Astrocyte of the hippocampus (primary cell): ENCODE results near the gene RNF212.

Source experiments
- DNase-seq: peaks from one replicate; pipeline ENCODE4 v3.0.0; 2011; ENCODE audit warnings: low read depth, low spot score

The RNF212 gene

GRCh38 chr4:1048773-1049590 is 64.4 kb downstream of the RNF212 start:
- no peak for DNase-seq

- DNase-seq = no peak
Measured at GRCh38 chr4:1047976-1048772, 65.2 kb downstream of the RNF212 start.

- DNase-seq = no peak
Measured at GRCh38 chr4:1047106-1047975, 66.0 kb downstream of the RNF212 start.

- peak; percentile 89 for DNase-seq
Measured at GRCh38 chr4:1046581-1047011, 66.8 kb downstream of the RNF212 start.

GRCh38 chr4:1045595-1046201 is 67.7 kb downstream of the RNF212 start:
- DNase-seq = no peak

- no peak for DNase-seq
Measured at GRCh38 chr4:1045193-1045594, 68.2 kb downstream of the RNF212 start.

- no peak for DNase-seq
Measured at GRCh38 chr4:1044469-1045192, 68.7 kb downstream of the RNF212 start.

- DNase-seq = peak; percentile 99
Measured at GRCh38 chr4:1043651-1044468, 69.5 kb downstream of the RNF212 start.

GRCh38 chr4:1043162-1043561 is 70.2 kb downstream of the RNF212 start:
- peak; percentile 3 for DNase-seq

GRCh38 chr4:1042352-1043055 is 70.9 kb downstream of the RNF212 start:
- DNase-seq = no peak

GRCh38 chr4:1041936-1042330 is 71.4 kb downstream of the RNF212 start:
- DNase-seq = no peak

GRCh38 chr4:1041147-1041935 is 72.0 kb downstream of the RNF212 start:
- peak; percentile 87 for DNase-seq

- DNase-seq = no peak
Measured at GRCh38 chr4:1040344-1041146, 72.8 kb downstream of the RNF212 start.

- peak; percentile 81 for DNase-seq
Measured at GRCh38 chr4:1039493-1040343, 73.6 kb downstream of the RNF212 start.

- DNase-seq = no peak
Measured at GRCh38 chr4:1038948-1039492, 74.3 kb downstream of the RNF212 start.
